Measurements from ENCODE around the gene ARNT2. TPM values are rescaled to one million over a fixed set of nuclear protein-coding genes. Genes with fewer than 3 reads are reported as not detected.

The ARNT2 gene
- total and polyA plus RNA-seq, 2 donors: 1.4 to 2.4 TPM

DNA sequence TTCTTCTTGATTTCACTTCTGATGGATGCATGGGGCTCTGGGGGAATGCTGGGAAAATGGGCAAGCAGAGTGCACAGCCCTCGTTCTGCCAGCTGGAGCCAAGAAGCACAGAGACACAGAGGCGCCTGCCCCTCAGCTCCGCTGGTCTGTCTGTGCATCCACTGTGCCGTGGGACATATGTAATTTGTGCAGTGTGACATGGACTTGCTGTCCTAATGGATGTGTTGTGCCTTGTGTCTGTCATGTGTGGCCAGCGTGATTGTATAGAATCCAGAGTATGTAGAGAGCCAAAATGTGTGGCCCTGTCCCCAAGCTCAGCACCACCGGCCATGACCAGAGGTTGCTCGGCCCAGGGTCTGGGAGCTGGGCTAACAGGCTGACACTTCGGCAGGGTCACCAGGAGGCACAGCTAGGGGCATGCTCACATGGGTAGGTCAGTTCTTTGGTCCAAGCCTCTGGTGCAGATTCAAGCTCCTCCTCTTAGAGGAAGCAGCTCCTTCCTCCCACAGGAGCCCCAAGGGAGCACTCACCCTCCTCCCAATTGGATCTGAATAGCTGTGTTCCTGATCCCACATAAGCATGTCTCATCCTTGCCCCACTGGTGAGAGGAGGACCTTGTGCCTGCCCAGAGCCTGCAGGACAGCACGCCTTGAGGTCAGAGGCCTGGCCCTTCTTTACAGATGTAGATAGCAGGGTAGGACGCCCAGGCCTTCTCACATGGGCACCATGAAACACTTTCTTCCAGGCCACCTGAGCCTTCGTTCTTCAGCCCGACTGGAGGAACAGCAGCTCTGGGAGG lies 190.1 kb downstream of the ARNT2 start:
- H3K27me3 ChIP-seq (ENCODE audit: control insufficient read depth in 2 of 2, insufficient read depth in 1 of 2, low read length in 1 of 2): no peaks in the 10 kb centered on the region
- H3K9me3 ChIP-seq (ENCODE audit: control insufficient read depth in 2 of 2, insufficient read depth in 1 of 2, low read length in 1 of 2): no peaks in the 10 kb centered on the region
- no peaks in the 10 kb centered on the region for H3K36me3 ChIP-seq (ENCODE audit: control insufficient read depth in 2 of 2, insufficient read depth in 2 of 2, low read length in 1 of 2)
- no peak for DNase-seq (ENCODE audit: low read depth in 6 of 9, low spot score in 9 of 9)
- H3K4me1 ChIP-seq (ENCODE audit: control insufficient read depth in 2 of 2, insufficient read depth in 2 of 2, low read length in 2 of 2): no peaks in the 10 kb centered on the region
- 80% methylated on average over 12 of the region's 12 CpGs for WGBS
- no peak overlapping the region for H3K4me3 ChIP-seq (ENCODE audit: low read length in 2 of 2)
- H3K27ac ChIP-seq (ENCODE audit: low read depth in 1 of 2, low read length in 1 of 2): no peak overlapping the region

DNA sequence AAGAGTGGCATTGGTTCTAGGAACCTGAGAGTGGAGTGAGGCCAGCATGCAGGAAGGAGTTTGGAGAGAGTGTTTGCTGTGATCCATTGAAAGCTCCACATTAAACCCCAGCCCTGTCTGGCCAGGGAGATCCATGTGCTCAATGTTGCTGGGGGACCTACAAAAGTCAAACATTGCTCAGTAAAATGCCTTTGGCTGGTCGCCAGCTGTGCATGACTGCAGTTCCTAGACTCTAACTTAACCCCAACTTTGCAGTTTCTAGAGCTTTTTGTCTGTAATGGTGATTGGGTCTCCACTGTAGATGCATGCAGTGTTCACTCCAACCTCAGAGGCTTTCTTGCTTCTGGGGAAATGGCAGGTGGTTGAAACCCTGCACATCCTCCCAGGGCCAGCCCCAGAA lies 191.2 kb downstream of the ARNT2 start:
- no peak overlapping the region for H3K4me3 ChIP-seq (ENCODE audit: low read length in 2 of 2)
- H3K9me3 ChIP-seq (ENCODE audit: control insufficient read depth in 2 of 2, insufficient read depth in 1 of 2, low read length in 1 of 2): no peaks in the 10 kb centered on the region
- H3K4me1 ChIP-seq (ENCODE audit: control insufficient read depth in 2 of 2, insufficient read depth in 2 of 2, low read length in 2 of 2): no peaks in the 10 kb centered on the region
- H3K27me3 ChIP-seq (ENCODE audit: control insufficient read depth in 2 of 2, insufficient read depth in 1 of 2, low read length in 1 of 2): no peaks in the 10 kb centered on the region
- WGBS: 79% methylated on average over 1 of the region's 1 CpG
- H3K36me3 ChIP-seq (ENCODE audit: control insufficient read depth in 2 of 2, insufficient read depth in 2 of 2, low read length in 1 of 2): no peaks in the 10 kb centered on the region
- H3K27ac ChIP-seq (ENCODE audit: low read depth in 1 of 2, low read length in 1 of 2): no peak overlapping the region
- DNase-seq (ENCODE audit: low read depth in 6 of 9, low spot score in 9 of 9): no peak

DNA sequence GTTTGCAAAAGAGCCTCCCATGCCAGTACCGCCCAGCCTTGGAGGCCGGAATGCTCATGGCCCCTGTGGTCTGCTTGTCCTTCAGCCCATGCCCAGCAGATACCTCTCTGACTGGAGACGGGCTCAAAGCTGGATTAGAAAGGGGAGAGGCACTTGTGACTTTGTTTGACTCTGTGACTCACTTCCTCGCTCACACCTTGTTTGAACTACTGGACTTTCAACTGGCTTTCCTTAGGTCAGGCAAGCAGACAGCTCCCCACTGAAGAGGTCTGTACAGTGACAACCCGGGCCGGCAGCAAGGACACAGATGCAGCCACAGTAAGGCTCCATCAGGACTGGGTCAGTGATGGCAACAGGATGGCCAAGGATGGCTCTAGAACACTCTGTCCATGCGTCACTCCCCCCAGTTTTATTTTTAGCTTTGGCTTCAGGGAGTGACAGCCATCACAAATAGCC lies 192.4 kb downstream of the ARNT2 start:
- no peaks in the 10 kb centered on the region for H3K9me3 ChIP-seq (ENCODE audit: control insufficient read depth in 2 of 2, insufficient read depth in 1 of 2, low read length in 1 of 2)
- no peak for DNase-seq (ENCODE audit: low read depth in 6 of 9, low spot score in 9 of 9)
- no peaks in the 10 kb centered on the region for H3K36me3 ChIP-seq (ENCODE audit: control insufficient read depth in 2 of 2, insufficient read depth in 2 of 2, low read length in 1 of 2)
- no peak overlapping the region for H3K4me3 ChIP-seq (ENCODE audit: low read length in 2 of 2)
- no peaks in the 10 kb centered on the region for H3K4me1 ChIP-seq (ENCODE audit: control insufficient read depth in 2 of 2, insufficient read depth in 2 of 2, low read length in 2 of 2)
- H3K27me3 ChIP-seq (ENCODE audit: control insufficient read depth in 2 of 2, insufficient read depth in 1 of 2, low read length in 1 of 2): no peaks in the 10 kb centered on the region
- no peak overlapping the region for H3K27ac ChIP-seq (ENCODE audit: low read depth in 1 of 2, low read length in 1 of 2)
- 97% methylated on average over 7 of the region's 7 CpGs for WGBS

DNA sequence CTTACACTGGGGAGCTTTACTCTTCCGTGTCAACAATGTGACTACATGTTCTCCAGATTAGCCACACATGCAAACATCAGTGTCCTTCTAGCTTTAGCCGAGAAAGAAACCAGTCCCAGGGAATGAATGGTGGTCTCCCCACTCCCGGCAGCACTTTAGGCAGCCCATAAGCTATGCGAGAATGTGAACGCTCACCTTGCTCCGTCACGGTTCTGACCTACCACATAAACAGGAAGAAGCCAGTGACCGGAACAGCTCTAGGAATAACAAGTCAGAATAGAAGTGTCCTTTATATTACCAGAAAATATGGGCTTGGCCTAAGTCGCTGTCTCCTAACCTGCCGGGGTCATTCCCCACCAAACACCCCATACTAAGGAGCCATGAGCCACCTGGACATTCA lies 192.9 kb downstream of the ARNT2 start:
- H3K27me3 ChIP-seq (ENCODE audit: control insufficient read depth in 2 of 2, insufficient read depth in 1 of 2, low read length in 1 of 2): no peaks in the 10 kb centered on the region
- H3K9me3 ChIP-seq (ENCODE audit: control insufficient read depth in 2 of 2, insufficient read depth in 1 of 2, low read length in 1 of 2): no peaks in the 10 kb centered on the region
- DNase-seq (ENCODE audit: low read depth in 6 of 9, low spot score in 9 of 9): no peak
- no peak overlapping the region for H3K27ac ChIP-seq (ENCODE audit: low read depth in 1 of 2, low read length in 1 of 2)
- 98% methylated on average over 10 of the region's 10 CpGs for whole genome bisulfite sequencing
- H3K36me3 ChIP-seq (ENCODE audit: control insufficient read depth in 2 of 2, insufficient read depth in 2 of 2, low read length in 1 of 2): no peaks in the 10 kb centered on the region
- H3K4me3 ChIP-seq (ENCODE audit: low read length in 2 of 2): no peak overlapping the region
- no peaks in the 10 kb centered on the region for H3K4me1 ChIP-seq (ENCODE audit: control insufficient read depth in 2 of 2, insufficient read depth in 2 of 2, low read length in 2 of 2)

DNA sequence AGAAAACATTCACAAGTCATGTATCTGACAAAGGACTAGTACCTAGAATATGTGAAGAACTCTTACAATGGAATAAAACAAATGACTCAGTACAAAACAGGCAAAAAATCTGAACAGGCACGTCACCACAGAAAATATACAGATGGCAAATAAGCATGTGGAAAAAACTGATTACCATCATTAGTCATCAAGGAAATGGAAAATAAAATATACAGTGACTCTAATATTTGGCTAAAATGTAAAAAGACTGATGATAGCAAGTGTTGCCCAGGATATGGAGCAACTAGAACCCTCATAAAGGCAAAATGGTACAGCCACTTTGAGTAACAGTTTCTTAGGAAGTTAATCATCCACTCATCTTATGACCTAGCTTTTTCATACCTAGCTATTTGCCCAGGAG lies 195.2 kb downstream of the ARNT2 start:
- no peak overlapping the region for H3K27ac ChIP-seq (ENCODE audit: low read depth in 1 of 2, low read length in 1 of 2)
- no peak overlapping the region for H3K4me3 ChIP-seq (ENCODE audit: low read length in 2 of 2)
- 88% methylated on average over 1 of the region's 1 CpG for WGBS
- H3K36me3 ChIP-seq (ENCODE audit: control insufficient read depth in 2 of 2, insufficient read depth in 2 of 2, low read length in 1 of 2): no peaks in the 10 kb centered on the region
- H3K27me3 ChIP-seq (ENCODE audit: control insufficient read depth in 2 of 2, insufficient read depth in 1 of 2, low read length in 1 of 2): no peaks in the 10 kb centered on the region
- no peaks in the 10 kb centered on the region for H3K4me1 ChIP-seq (ENCODE audit: control insufficient read depth in 2 of 2, insufficient read depth in 2 of 2, low read length in 2 of 2)
- H3K9me3 ChIP-seq (ENCODE audit: control insufficient read depth in 2 of 2, insufficient read depth in 1 of 2, low read length in 1 of 2): no peaks in the 10 kb centered on the region
- DNase-seq (ENCODE audit: low read depth in 6 of 9, low spot score in 9 of 9): no peak

DNA sequence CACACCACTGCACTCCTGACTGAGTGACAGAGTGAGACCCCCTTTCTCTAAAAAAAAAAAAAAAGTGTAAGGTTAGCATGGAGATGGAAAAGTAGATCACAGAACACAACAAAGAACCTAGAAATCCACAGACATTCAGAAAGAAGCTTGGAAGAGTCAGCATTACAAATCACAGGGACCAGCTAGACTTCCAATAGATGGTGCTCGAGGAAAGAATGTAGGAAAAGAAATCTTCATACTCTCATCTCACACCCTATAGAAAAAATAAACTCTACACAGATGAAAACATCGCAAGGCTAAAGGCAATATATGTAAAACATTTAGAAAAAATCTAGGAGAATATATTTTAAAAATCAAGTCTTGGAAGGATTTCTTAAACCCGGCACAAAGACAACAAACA lies 196.4 kb downstream of the ARNT2 start:
- Histone ChIP-seq H3K4me1 (ENCODE audit: control insufficient read depth in 2 of 2, insufficient read depth in 2 of 2, low read length in 2 of 2) (no peaks in the 10 kb centered on the region), H3K36me3 (ENCODE audit: control insufficient read depth in 2 of 2, insufficient read depth in 2 of 2, low read length in 1 of 2) (no peaks in the 10 kb centered on the region), H3K9me3 (ENCODE audit: control insufficient read depth in 2 of 2, insufficient read depth in 1 of 2, low read length in 1 of 2) (no peaks in the 10 kb centered on the region), H3K27me3 (ENCODE audit: control insufficient read depth in 2 of 2, insufficient read depth in 1 of 2, low read length in 1 of 2) (no peaks in the 10 kb centered on the region), H3K27ac (ENCODE audit: low read depth in 1 of 2, low read length in 1 of 2) (no peak overlapping the region), H3K4me3 (ENCODE audit: low read length in 2 of 2) (no peak overlapping the region)
- 96% methylated on average over 3 of the region's 3 CpGs for WGBS
- no peak for DNase-seq (ENCODE audit: low read depth in 6 of 9, low spot score in 9 of 9)

DNA sequence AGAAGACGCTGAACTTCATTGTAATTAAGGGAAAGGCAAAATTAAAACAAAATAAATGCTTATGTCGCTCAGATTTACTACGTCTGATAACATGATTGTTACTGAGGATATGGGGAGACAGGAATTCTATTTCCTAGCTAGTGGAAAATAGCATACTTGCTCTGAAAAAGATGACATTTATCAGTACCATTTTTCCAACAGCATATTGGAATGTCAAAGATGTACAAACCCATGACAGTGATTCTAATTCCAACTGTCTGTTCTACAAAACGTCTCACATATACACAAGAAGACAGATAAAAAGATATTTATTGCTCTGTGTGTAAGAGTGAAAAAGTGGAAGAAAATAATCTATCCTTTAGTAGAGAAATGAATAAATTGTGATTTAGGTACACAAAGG lies 197.1 kb downstream of the ARNT2 start:
- no peaks in the 10 kb centered on the region for H3K27me3 ChIP-seq (ENCODE audit: control insufficient read depth in 2 of 2, insufficient read depth in 1 of 2, low read length in 1 of 2)
- no peaks in the 10 kb centered on the region for H3K4me1 ChIP-seq (ENCODE audit: control insufficient read depth in 2 of 2, insufficient read depth in 2 of 2, low read length in 2 of 2)
- H3K36me3 ChIP-seq (ENCODE audit: control insufficient read depth in 2 of 2, insufficient read depth in 2 of 2, low read length in 1 of 2): no peaks in the 10 kb centered on the region
- WGBS: 90% methylated on average over 4 of the region's 4 CpGs
- no peaks in the 10 kb centered on the region for H3K9me3 ChIP-seq (ENCODE audit: control insufficient read depth in 2 of 2, insufficient read depth in 1 of 2, low read length in 1 of 2)
- no peak overlapping the region for H3K4me3 ChIP-seq (ENCODE audit: low read length in 2 of 2)
- no peak overlapping the region for H3K27ac ChIP-seq (ENCODE audit: low read depth in 1 of 2, low read length in 1 of 2)
- DNase-seq (ENCODE audit: low read depth in 6 of 9, low spot score in 9 of 9): no peak

DNA sequence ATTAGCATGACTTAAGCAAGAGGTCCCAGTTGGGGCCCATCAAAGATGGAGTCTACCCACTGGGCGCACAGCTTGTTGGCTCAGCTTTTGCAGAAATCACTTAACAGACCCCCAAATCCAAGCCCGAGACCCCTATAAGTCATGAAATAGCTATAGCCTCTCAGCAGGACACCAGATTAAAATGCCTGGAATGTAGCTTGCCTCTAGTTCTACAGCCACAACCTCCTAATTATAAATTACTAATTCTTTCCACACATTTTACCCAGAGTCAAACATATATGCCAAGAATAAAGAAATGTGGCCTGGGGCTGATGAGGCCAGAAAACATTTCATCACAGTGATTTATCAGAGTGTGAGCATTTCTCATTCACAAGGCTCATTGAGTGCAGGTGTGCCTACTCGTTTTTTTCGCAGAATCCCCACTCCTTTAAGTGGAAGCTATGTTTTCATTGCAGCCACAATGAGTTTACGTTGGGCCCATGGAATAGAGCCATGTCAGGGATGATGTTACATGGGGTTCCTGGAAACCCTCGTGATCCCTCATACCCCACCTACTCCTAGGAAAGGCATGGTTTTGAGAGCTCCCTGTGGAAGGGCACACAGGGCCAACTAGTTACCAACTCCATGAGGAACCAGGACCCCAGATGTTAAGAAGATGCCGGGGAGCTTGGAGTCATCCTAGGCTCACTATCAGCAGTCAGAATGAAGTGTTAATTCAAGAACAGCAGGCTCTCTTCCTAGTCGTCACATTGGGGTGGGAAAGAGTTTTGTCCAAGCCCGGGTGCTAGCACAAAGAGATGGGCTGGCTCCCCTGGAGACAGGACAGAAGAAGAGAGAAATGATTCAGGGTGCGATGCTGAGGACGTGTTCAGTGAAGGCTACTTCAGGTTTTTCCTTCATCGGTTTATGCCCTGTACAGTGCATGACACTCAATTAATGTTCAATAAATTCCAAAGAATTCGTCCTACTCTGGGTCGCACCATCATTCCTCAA lies 200.7 kb downstream of the ARNT2 start:
- WGBS: 93% methylated on average over 14 of the region's 14 CpGs
- Histone ChIP-seq H3K4me1 (ENCODE audit: control insufficient read depth in 2 of 2, insufficient read depth in 2 of 2, low read length in 2 of 2) (peaks cover 11 to 15% of the 10 kb centered on the region in 2 donors), H3K36me3 (ENCODE audit: control insufficient read depth in 2 of 2, insufficient read depth in 2 of 2, low read length in 1 of 2) (no peaks in the 10 kb centered on the region), H3K27ac (ENCODE audit: low read depth in 1 of 2, low read length in 1 of 2) (no peak overlapping the region), H3K27me3 (ENCODE audit: control insufficient read depth in 2 of 2, insufficient read depth in 1 of 2, low read length in 1 of 2) (no peaks in the 10 kb centered on the region), H3K4me3 (ENCODE audit: low read length in 2 of 2) (no peak overlapping the region), H3K9me3 (ENCODE audit: control insufficient read depth in 2 of 2, insufficient read depth in 1 of 2, low read length in 1 of 2) (no peaks in the 10 kb centered on the region)
- no peak for DNase-seq (ENCODE audit: low read depth in 6 of 9, low spot score in 9 of 9)

DNA sequence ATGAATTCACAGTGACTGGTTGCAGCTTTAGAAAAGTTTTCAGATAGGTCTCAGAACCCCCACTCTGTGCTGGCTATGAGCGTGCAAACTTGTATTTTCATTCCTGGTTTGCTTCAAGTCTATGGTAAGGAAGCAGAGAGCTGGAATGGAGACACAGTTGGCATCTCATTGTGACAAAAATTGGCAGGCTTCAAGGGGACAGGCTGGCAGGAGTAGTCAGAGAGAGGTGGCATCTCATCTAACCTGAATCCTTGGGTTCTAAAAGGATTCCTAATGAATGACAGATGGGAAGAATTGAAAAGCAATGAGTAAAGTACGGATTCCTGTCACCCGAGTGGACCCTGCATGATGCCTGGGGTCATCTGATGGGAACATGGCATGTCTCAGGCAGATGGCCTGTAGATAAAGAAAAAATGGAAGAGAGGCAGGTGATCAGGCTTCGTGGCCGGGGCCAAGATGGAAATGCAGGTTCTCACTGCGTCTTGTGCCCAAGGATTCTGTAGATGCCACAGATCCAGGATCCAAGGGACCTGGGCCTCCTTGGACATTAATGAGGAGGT lies 201.5 kb downstream of the ARNT2 start:
- DNase-seq (ENCODE audit: low read depth in 6 of 9, low spot score in 9 of 9): no peak
- WGBS: 90% methylated on average over 6 of the region's 6 CpGs
- H3K36me3 ChIP-seq (ENCODE audit: control insufficient read depth in 2 of 2, insufficient read depth in 2 of 2, low read length in 1 of 2): no peaks in the 10 kb centered on the region
- H3K27ac ChIP-seq (ENCODE audit: low read depth in 1 of 2, low read length in 1 of 2): no peak overlapping the region
- H3K27me3 ChIP-seq (ENCODE audit: control insufficient read depth in 2 of 2, insufficient read depth in 1 of 2, low read length in 1 of 2): no peaks in the 10 kb centered on the region
- H3K4me1 ChIP-seq (ENCODE audit: control insufficient read depth in 2 of 2, insufficient read depth in 2 of 2, low read length in 2 of 2): peaks cover 11 to 15% of the 10 kb centered on the region in 2 donors
- H3K9me3 ChIP-seq (ENCODE audit: control insufficient read depth in 2 of 2, insufficient read depth in 1 of 2, low read length in 1 of 2): no peaks in the 10 kb centered on the region
- no peak overlapping the region for H3K4me3 ChIP-seq (ENCODE audit: low read length in 2 of 2)
